Caco-2 (cell line): ENCODE results near the gene HPN. TPM values are rescaled to one million over a fixed set of nuclear protein-coding genes. Genes with fewer than 3 reads are reported as not detected.

Experiments
- BruUV-seq: library from RNA; stranded (reverse); fragments of 400-500 nt; replicated peaks from 2 replicates; lab custom pipeline; 2021; lab: Mats Ljungman, UMichigan
- CTCF ChIA-PET: fragments of 300-600 bp; sonication (Branson Sonifier 250); formaldehyde crosslinking; loops from one replicate; lab custom pipeline; 2022; ENCODE audit warnings: antibody characterized with exemption; lab: Charles Lee
- POLR2A ChIA-PET: fragments of 300-600 bp; sonication (Branson Sonifier 250); formaldehyde crosslinking; loops from one replicate; lab custom pipeline; 2022; ENCODE audit warnings: antibody characterized with exemption; lab: Charles Lee
- DNase-seq, 2 experiments: peaks; one replicate each; pipeline versions ENCODE4 v3.0.0 to v3.0.0-alpha.2; 2020 to 2022
- H3K27me3 ChIP-seq: replicated peaks from 2 replicates; pipeline ENCODE4 v1.6.0; 2011; ENCODE audit warnings: low read length; ENCODE audit not compliant: control insufficient read depth, insufficient read depth
- H3K36me3 ChIP-seq: 2 replicates; pipeline ENCODE4 v1.5.1; 2011; ENCODE audit warnings: low read length; ENCODE audit not compliant: control insufficient read depth, insufficient read depth
- H3K4me1 ChIP-seq: fragments of 250-450 bp; sonication (Bioruptor Pico); 2 replicates; pipeline ENCODE4 v1.5.1; 2020; ENCODE audit warnings: mild to moderate bottlenecking
- H3K4me3 ChIP-seq: 2 replicates; pipeline ENCODE4 v1.5.1; 2011; ENCODE audit warnings: low read depth, mild to moderate bottlenecking, control low read depth, low read length
- H3K9me3 ChIP-seq: fragments of 250-450 bp; sonication (Bioruptor Pico); 2 replicates; pipeline ENCODE4 v1.5.1; 2020; ENCODE audit warnings: mild to moderate bottlenecking, moderate library complexity
- H3K27ac Mint-ChIP-seq: one replicate; pipeline ENCODE4 v1.8.0; 2022; ENCODE audit warnings: mixed read lengths; ENCODE audit not compliant: unreplicated experiment
- H3K27me3 Mint-ChIP-seq: one replicate; pipeline ENCODE4 v1.8.0; 2022; ENCODE audit warnings: mixed read lengths; ENCODE audit not compliant: insufficient read depth, unreplicated experiment
- H3K36me3 Mint-ChIP-seq: one replicate; pipeline ENCODE4 v1.8.0; 2022; ENCODE audit warnings: mild to moderate bottlenecking, mixed read lengths; ENCODE audit not compliant: insufficient read depth, unreplicated experiment
- H3K4me1 Mint-ChIP-seq: one replicate; pipeline ENCODE4 v1.8.0; 2022; ENCODE audit warnings: low read depth, mixed read lengths; ENCODE audit not compliant: unreplicated experiment
- H3K4me3 Mint-ChIP-seq: one replicate; pipeline ENCODE4 v1.8.0; 2022; ENCODE audit warnings: mild to moderate bottlenecking, moderate library complexity, mixed read lengths; ENCODE audit not compliant: unreplicated experiment
- H3K9me3 Mint-ChIP-seq: one replicate; pipeline ENCODE4 v1.8.0; 2022; ENCODE audit warnings: mixed read lengths; ENCODE audit not compliant: unreplicated experiment
- CTCF ChIP-seq, 2 experiments: fragments of 200-600 bp in 1 of 2; IDR thresholded peaks; 1 replicate in 1 of 2; 2 replicates in 1 of 2; pipeline versions ENCODE4 v1.5.1 to v1.8.0; 2011 to 2022; ENCODE audit warnings: antibody characterized with exemption in 1 of 2, control low read depth in 1 of 2, inconsistent platforms in 1 of 2, low read depth in 1 of 2, low read length in 1 of 2, mild to moderate bottlenecking in 1 of 2, moderate library complexity in 1 of 2; ENCODE audit not compliant: insufficient read depth in 1 of 2, severe bottlenecking in 1 of 2, unreplicated experiment in 1 of 2
- intact Hi-C: fragments of 100-400 bp; cut with micrococcal nuclease; formaldehyde crosslinking; loops from one replicate; pipeline ENCODE4 v1.10.0; 2022; ENCODE audit not compliant: unreplicated experiment
- total RNA-seq: library from RNA; stranded (reverse); gene quantifications from 2 replicates; pipeline ENCODE4 v1.2.3, GENCODE V29; 2022

Gene HPN
- total RNA-seq, 1 experiment from 2014 or later = 20.8 TPM

- no TSS peak for BruUV-seq
- CTCF ChIA-PET = no interaction called here
- POLR2A ChIA-PET = no interaction called here
Measured at GRCh38 chr19:35011737-35012682, 29.5 kb upstream of the HPN start.

GRCh38 chr19:35013041-35013819 lies 28.3 kb upstream of the HPN start:
- ChIA-PET CTCF (interaction anchor here (0.6 to 1.0 kb wide), 2 partner anchors 41 to 129 kb away, joined by 3 to 5 read pairs; no protein-coding TSS in a partner anchor), POLR2A (no interaction called here)
- H3K4me3 ChIP-seq = no peak overlapping the region
- Mint-ChIP-seq H3K27ac (peak overlapping the region; percentile 19), H3K4me1 (peaks cover 8% of the 10 kb centered on the region), H3K9me3 (no peaks in the 10 kb centered on the region), H3K4me3 (peak overlapping the region; percentile 32), H3K27me3 (no peaks in the 10 kb centered on the region), H3K36me3 (peaks cover 97% of the 10 kb centered on the region)
- H3K4me1 ChIP-seq = no peaks in the 10 kb centered on the region
- peak; percentile 96 to 97 for TF ChIP-seq CTCF (IDR thresholded peaks at IDR 0.05; ENCODE audit: insufficient read depth in 1 of 2, low read depth in 1 of 2, low read length in 1 of 2, severe bottlenecking in 1 of 2, unreplicated experiment in 1 of 2)
- H3K27me3 ChIP-seq = no peaks in the 10 kb centered on the region
- peaks cover 14% of the 10 kb centered on the region for H3K36me3 ChIP-seq
- peak; percentile 66 to 86 for DNase-seq
- intact Hi-C loops = loop anchor here (1.0 kb wide), 1 partner anchor 40 kb away; no protein-coding TSS in a partner anchor
- H3K9me3 ChIP-seq = no peaks in the 10 kb centered on the region
- BruUV-seq = no TSS peak

More at GRCh38 chr19:35011737-35012682, 29.5 kb upstream of the HPN start:
- intact Hi-C loops = no loop called here
- no peaks in the 10 kb centered on the region for H3K27me3 ChIP-seq
- Mint-ChIP-seq H3K4me3 (no peak overlapping the region), H3K27ac (peak overlapping the region; percentile 19), H3K27me3 (no peaks in the 10 kb centered on the region), H3K36me3 (peaks cover 96% of the 10 kb centered on the region), H3K4me1 (peaks cover 10% of the 10 kb centered on the region), H3K9me3 (no peaks in the 10 kb centered on the region)
- H3K9me3 ChIP-seq = no peaks in the 10 kb centered on the region
- DNase-seq = no peak
- H3K4me1 ChIP-seq = peaks cover 7% of the 10 kb centered on the region
- H3K4me3 ChIP-seq = no peak overlapping the region
- no peak for TF ChIP-seq CTCF (IDR thresholded peaks at IDR 0.05; ENCODE audit: insufficient read depth in 1 of 2, low read depth in 1 of 2, low read length in 1 of 2, severe bottlenecking in 1 of 2, unreplicated experiment in 1 of 2)
- peaks cover 13% of the 10 kb centered on the region for H3K36me3 ChIP-seq
